ENCODE measurements around the gene STARD5. TPM values are rescaled to one million over a fixed set of nuclear protein-coding genes. Genes with fewer than 3 reads are reported as not detected.

Gene STARD5
- total and polyA plus RNA-seq, 9 of the 15 experiments (the other 6 are each of a cell fraction or from before 2014, with no cell fraction given): 1.7 to 5.7 (median 2.2) TPM

- TF ChIP-seq MGA (IDR thresholded peaks at IDR 0.05) (peak; percentile 80), TAF1 (IDR thresholded peaks at IDR 0.05; ENCODE audit: control insufficient read depth, extremely low read depth, insufficient read depth, low read length, severe bottlenecking) (no peak), YY1 (IDR thresholded peaks at IDR 0.05; ENCODE audit: borderline replicate concordance in 1 of 3, control insufficient read depth in 1 of 3, extremely low read depth in 1 of 3, insufficient read depth in 3 of 3, insufficient read length in 1 of 3, insufficient replicate concordance in 2 of 3, low read depth in 1 of 3, low read length in 2 of 3) (peak in 1 of 3 experiments; percentile 58), ZNF232 (CRISPR knock-in tag; IDR thresholded peaks at IDR 0.05) (no peak), SIX5 (IDR thresholded peaks at IDR 0.05; ENCODE audit: borderline replicate concordance in 1 of 2, insufficient read depth in 1 of 2, low read depth in 1 of 2, low read length in 2 of 2) (no peak), POLR2A (conservative IDR thresholded peaks at IDR 0.05) (0 out of 2 replicates have a peak, but pooled peaks have one; percentile 28), L3MBTL2 (IDR thresholded peaks at IDR 0.05) (peak; percentile 80), POLR2B (IDR thresholded peaks at IDR 0.05; ENCODE audit: low read depth, partially characterized antibody) (peak; percentile 31), ZBTB7A (IDR thresholded peaks at IDR 0.05; ENCODE audit: borderline replicate concordance, control insufficient read depth, low read depth, low read length) (no peak), EP400 (IDR thresholded peaks at IDR 0.05) (0 out of 2 replicates have a peak, but pooled peaks have one; percentile 27), MNT (conservative IDR thresholded peaks at IDR 0.05) (peak in 1 of 2 experiments; percentile 27; a peak in 1 of 4 replicates), ASH1L (IDR thresholded peaks at IDR 0.05; ENCODE audit: borderline replicate concordance, low read depth, partially characterized antibody) (no peak), ZNF134 (CRISPR knock-in tag; conservative IDR thresholded peaks at IDR 0.05) (0 out of 2 replicates have a peak, but pooled peaks have one; percentile 32), TRIM28 (IDR thresholded peaks at IDR 0.05) (no peak)
Observed at GRCh38 chr15:81331600-81331999, 7.7 kb upstream of the STARD5 start (continued).
